Activated naive CD8-positive, alpha-beta T cell treated with anti-CD3 and anti-CD28 coated beads, Interleukin-2, amount 10 ng/mL, durations not matched to agents 7 days and 5 days (primary cell): Measurements from ENCODE around the gene STEAP1B. TPM values are rescaled to one million over a fixed set of nuclear protein-coding genes. Genes with fewer than 3 reads are reported as not detected.
A peak's percentile ranks its signal among the peaks of the same experiment; 100 is the strongest.

Experiments used
- ATAC-seq: fragments of 150-1000 bp; cut with Tn5 transposase; one replicate; pipeline ENCODE4 v1.10.0; 2021; ENCODE audit warnings: low read depth, moderate library complexity
- POLR2A ChIA-PET: fragments of 350-600 bp; sonication (Branson Sonifier 250); formaldehyde crosslinking; loops from one replicate; lab custom pipeline; 2021; ENCODE audit warnings: antibody characterized with exemption; lab: Charles Lee
- DNase-seq: peaks from one replicate; pipeline ENCODE4 v3.0.0; 2021
- H3K27ac Mint-ChIP-seq: one replicate; pipeline ENCODE4 v1.8.0; 2022; ENCODE audit warnings: mild to moderate bottlenecking, mixed read lengths
- H3K27me3 Mint-ChIP-seq: one replicate; pipeline ENCODE4 v1.8.0; 2022; ENCODE audit warnings: mild to moderate bottlenecking, moderate library complexity, mixed read lengths
- H3K36me3 Mint-ChIP-seq: one replicate; pipeline ENCODE4 v1.8.0; 2021; ENCODE audit warnings: mild to moderate bottlenecking, mixed read lengths
- H3K4me1 Mint-ChIP-seq: one replicate; pipeline ENCODE4 v1.8.0; 2021; ENCODE audit warnings: mixed read lengths
- H3K4me3 Mint-ChIP-seq: one replicate; pipeline ENCODE4 v1.8.0; 2022; ENCODE audit warnings: mild to moderate bottlenecking, moderate library complexity, mixed read lengths
- H3K9me3 Mint-ChIP-seq: one replicate; pipeline ENCODE4 v1.8.0; 2021; ENCODE audit warnings: mixed read lengths
- total RNA-seq, 2 experiments: library from RNA; stranded (reverse); gene quantifications; one replicate each; pipeline ENCODE4 v1.2.3, GENCODE V29; 2021

Gene STEAP1B
- total RNA-seq, 2 experiments from 2014 or later, result 0.19 TPM; not detected in 1

- Mint-ChIP-seq H3K36me3 (no peaks in the 10 kb centered on the region), H3K4me3 (no peak overlapping the region), H3K9me3 (no peaks in the 10 kb centered on the region), H3K27ac (no peak overlapping the region), H3K4me1 (peaks cover 4% of the 10 kb centered on the region), H3K27me3 (peaks cover 9% of the 10 kb centered on the region)
- no peak for ATAC-seq
- no peak for DNase-seq
- POLR2A ChIA-PET, result no interaction called here
These were observed 11.9 kb downstream of the STEAP1B start for GRCh38 chr7:22487978-22488642.

- H3K4me1 Mint-ChIP-seq, result peaks cover 9% of the 10 kb centered on the region
- POLR2A ChIA-PET, result no interaction called here
- H3K4me3 Mint-ChIP-seq, result no peak overlapping the region
- no peaks in the 10 kb centered on the region for H3K36me3 Mint-ChIP-seq
- H3K27me3 Mint-ChIP-seq, result peaks cover 9% of the 10 kb centered on the region
- DNase-seq (no peak), ATAC-seq (no peak)
- H3K27ac Mint-ChIP-seq, result no peak overlapping the region
- H3K9me3 Mint-ChIP-seq, result no peaks in the 10 kb centered on the region
These were observed 13.4 kb downstream of the STEAP1B start for GRCh38 chr7:22486597-22486996.

DNA sequence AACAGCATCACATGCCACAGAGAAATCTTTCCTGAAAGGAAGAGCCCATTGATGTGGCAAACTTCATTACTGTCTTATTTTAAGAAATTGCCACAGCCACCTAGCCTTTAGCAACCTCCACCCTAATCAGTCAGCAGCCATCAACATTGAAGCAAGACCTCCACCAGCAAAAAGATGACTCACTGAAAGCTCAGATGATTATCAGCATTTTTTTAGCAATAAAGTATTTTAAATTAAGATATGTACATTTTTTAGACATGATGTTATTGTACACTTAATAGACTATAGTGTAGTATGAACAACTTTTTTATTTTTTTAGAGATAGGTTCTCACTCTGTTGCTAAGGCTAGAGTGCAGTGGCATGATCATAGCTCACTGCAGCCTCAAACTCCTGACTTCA lies 14.8 kb downstream of the STEAP1B start:
- ATAC-seq, result no peak
- Mint-ChIP-seq H3K36me3 (no peaks in the 10 kb centered on the region), H3K27me3 (peaks cover 15% of the 10 kb centered on the region), H3K4me3 (no peak overlapping the region), H3K9me3 (no peaks in the 10 kb centered on the region), H3K4me1 (peaks cover 13% of the 10 kb centered on the region), H3K27ac (no peak overlapping the region)
- no peak for DNase-seq
- POLR2A ChIA-PET, result no interaction called here

GRCh38 chr7:22482503-22482902 lies 17.5 kb downstream of the STEAP1B start:
- POLR2A ChIA-PET, result no interaction called here
- H3K36me3 Mint-ChIP-seq, result no peaks in the 10 kb centered on the region
- H3K4me3 Mint-ChIP-seq, result no peak overlapping the region
- DNase-seq (no peak), ATAC-seq (no peak)
- H3K9me3 Mint-ChIP-seq, result no peaks in the 10 kb centered on the region
- H3K27me3 Mint-ChIP-seq, result peaks cover 16% of the 10 kb centered on the region
- H3K4me1 Mint-ChIP-seq, result peaks cover 9% of the 10 kb centered on the region
- H3K27ac Mint-ChIP-seq, result no peak overlapping the region

DNA sequence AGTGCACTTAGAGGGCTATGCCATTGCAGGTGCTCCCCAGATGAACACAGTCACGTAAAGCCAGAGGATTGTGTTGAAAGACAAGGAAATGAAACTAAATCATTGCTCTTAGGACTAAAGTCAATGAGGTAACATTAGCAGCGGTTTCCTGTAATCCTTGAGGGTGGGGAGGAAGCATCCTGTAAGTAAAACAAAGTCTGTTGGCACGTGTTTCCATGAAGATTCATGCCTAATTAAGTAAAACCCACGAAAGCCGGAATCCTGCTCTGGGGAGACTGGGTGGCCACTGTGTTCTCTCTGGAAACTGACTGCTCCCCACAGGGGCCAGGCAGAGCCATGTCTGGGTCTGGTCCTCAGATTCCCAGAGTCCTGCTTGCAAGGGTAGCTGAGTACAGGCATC lies 18.3 kb downstream of the STEAP1B start:
- H3K36me3 Mint-ChIP-seq, result no peaks in the 10 kb centered on the region
- no peaks in the 10 kb centered on the region for H3K9me3 Mint-ChIP-seq
- H3K27ac Mint-ChIP-seq, result peak overlapping the region; percentile 64
- peak; percentile 82 for ATAC-seq
- no peak for DNase-seq
- H3K27me3 Mint-ChIP-seq, result peaks cover 20% of the 10 kb centered on the region
- H3K4me1 Mint-ChIP-seq, result peaks cover 9% of the 10 kb centered on the region
- H3K4me3 Mint-ChIP-seq, result no peak overlapping the region
- POLR2A ChIA-PET, result no interaction called here

DNA sequence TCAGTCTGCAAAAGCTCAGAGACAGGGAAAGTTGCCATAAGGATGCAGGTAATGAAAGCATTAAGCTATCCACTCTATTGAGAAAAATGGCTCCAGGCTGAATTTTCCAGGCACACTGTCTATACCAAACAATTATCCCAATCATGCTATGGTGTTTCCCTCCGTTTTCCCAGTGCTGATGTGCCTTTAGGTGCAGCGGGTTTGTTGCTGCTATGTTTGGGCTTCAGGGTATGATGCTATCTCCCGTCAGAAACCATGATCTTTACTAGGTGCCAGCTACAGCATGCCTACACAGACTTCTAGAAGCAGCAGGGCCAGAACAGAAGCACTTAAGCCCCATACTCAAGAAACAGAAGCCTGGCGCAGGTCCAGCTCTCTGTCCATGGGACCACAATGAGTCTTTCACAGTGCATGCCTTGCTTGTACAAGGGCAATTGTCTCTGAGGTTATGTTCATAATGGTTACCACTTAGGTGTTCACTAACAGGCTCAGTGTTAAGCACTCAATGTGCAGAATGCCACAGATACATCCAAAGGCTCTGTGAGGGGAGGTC lies 19.4 kb downstream of the STEAP1B start:
- Mint-ChIP-seq H3K4me3 (no peak overlapping the region), H3K4me1 (peaks cover 9% of the 10 kb centered on the region), H3K36me3 (no peaks in the 10 kb centered on the region), H3K27ac (no peak overlapping the region), H3K27me3 (peaks cover 20% of the 10 kb centered on the region), H3K9me3 (no peaks in the 10 kb centered on the region)
- ATAC-seq (no peak), DNase-seq (no peak)
- POLR2A ChIA-PET, result no interaction called here

DNA sequence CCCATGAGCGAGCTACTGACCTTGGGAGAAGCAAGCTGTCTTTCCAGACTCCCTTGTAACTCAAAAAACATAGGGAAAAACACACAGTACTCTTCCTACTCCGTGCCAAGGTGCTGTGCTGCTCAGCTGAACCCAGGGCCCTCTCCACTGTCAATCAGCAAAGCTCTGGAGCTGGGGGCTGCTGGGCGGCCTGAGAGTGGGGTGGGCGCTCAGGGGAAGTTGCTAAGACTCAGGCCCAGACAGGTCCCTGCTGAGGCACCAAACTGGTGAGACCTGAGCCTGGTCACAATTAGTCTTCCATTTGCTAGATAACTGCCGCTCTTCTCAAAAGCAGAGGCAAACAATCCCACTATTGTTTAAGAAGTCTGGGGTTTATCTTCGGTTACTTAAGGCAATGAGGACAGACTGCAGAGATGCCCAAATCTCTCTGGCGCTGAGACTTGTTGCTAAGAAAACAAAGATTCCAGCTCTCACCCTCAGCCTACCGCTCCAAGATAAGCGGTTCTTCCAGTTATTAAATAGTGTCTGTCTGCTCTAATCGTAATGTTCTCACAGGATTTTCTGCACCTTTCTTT lies 22.0 kb downstream of the STEAP1B start:
- Mint-ChIP-seq H3K36me3 (no peaks in the 10 kb centered on the region), H3K4me1 (peaks cover 9% of the 10 kb centered on the region), H3K27me3 (peaks cover 14% of the 10 kb centered on the region), H3K9me3 (no peaks in the 10 kb centered on the region), H3K4me3 (no peak overlapping the region), H3K27ac (no peak overlapping the region)
- ATAC-seq (no peak), DNase-seq (no peak)
- POLR2A ChIA-PET, result no interaction called here

- H3K9me3 Mint-ChIP-seq, result no peaks in the 10 kb centered on the region
- peaks cover 9% of the 10 kb centered on the region for H3K4me1 Mint-ChIP-seq
- peaks cover 14% of the 10 kb centered on the region for H3K27me3 Mint-ChIP-seq
- no peak overlapping the region for H3K27ac Mint-ChIP-seq
- POLR2A ChIA-PET, result no interaction called here
- no peaks in the 10 kb centered on the region for H3K36me3 Mint-ChIP-seq
- ATAC-seq (no peak), DNase-seq (no peak)
- H3K4me3 Mint-ChIP-seq, result no peak overlapping the region
These were observed 22.7 kb downstream of the STEAP1B start for GRCh38 chr7:22477262-22477661.

GRCh38 chr7:22476824-22477223 lies 23.2 kb downstream of the STEAP1B start:
- H3K4me1 Mint-ChIP-seq, result peaks cover 6% of the 10 kb centered on the region

DNA sequence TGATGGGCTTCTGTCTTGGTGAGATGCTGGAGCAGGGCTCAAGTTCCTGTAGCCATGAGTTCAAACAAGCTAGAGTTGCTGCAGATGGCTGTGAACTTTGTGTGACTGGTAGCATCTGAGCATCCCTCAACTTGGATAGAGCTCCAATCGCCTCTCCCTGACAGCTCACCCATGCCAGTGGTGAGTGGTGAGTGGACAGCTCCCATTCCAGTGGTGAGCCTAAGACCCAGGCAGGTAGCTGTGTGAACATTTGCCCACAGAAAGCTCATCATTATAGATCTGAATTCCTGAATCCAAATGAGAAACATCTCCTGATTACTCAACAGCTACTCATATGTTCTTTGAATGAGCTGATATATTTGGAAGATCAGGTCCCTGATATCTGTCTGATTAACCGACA lies 25.3 kb downstream of the STEAP1B start:
- POLR2A ChIA-PET, result no interaction called here
- H3K27me3 Mint-ChIP-seq, result peaks cover 7% of the 10 kb centered on the region
- no peak for ATAC-seq

More at GRCh38 chr7:22476824-22477223, 23.2 kb downstream of the STEAP1B start:
- H3K36me3 Mint-ChIP-seq, result no peaks in the 10 kb centered on the region
- DNase-seq, result no peak
- no peak overlapping the region for H3K27ac Mint-ChIP-seq
- no peak for ATAC-seq
- POLR2A ChIA-PET, result no interaction called here
- H3K4me3 Mint-ChIP-seq, result no peak overlapping the region
- no peaks in the 10 kb centered on the region for H3K9me3 Mint-ChIP-seq
- H3K27me3 Mint-ChIP-seq, result peaks cover 14% of the 10 kb centered on the region

GRCh38 chr7:22470981-22471380 lies 29.0 kb downstream of the STEAP1B start:
- Mint-ChIP-seq H3K4me3 (no peak overlapping the region), H3K4me1 (no peaks in the 10 kb centered on the region), H3K27ac (no peak overlapping the region), H3K9me3 (no peaks in the 10 kb centered on the region), H3K36me3 (no peaks in the 10 kb centered on the region), H3K27me3 (peaks cover 7% of the 10 kb centered on the region)
- DNase-seq (no peak), ATAC-seq (no peak)
- POLR2A ChIA-PET, result no interaction called here

More for the DNA sequence above, 25.3 kb downstream of the STEAP1B start:
- no peak overlapping the region for H3K27ac Mint-ChIP-seq
- H3K4me1 Mint-ChIP-seq, result no peaks in the 10 kb centered on the region
- no peaks in the 10 kb centered on the region for H3K9me3 Mint-ChIP-seq
- H3K4me3 Mint-ChIP-seq, result no peak overlapping the region
- H3K36me3 Mint-ChIP-seq, result no peaks in the 10 kb centered on the region
- no peak for DNase-seq

- no peak overlapping the region for H3K4me3 Mint-ChIP-seq
- H3K9me3 Mint-ChIP-seq, result no peaks in the 10 kb centered on the region
- no peak for ATAC-seq
- DNase-seq, result no peak
- POLR2A ChIA-PET, result no interaction called here
- H3K27ac Mint-ChIP-seq, result no peak overlapping the region
- H3K27me3 Mint-ChIP-seq, result peaks cover 7% of the 10 kb centered on the region
- no peaks in the 10 kb centered on the region for H3K4me1 Mint-ChIP-seq
- no peaks in the 10 kb centered on the region for H3K36me3 Mint-ChIP-seq
These were observed 30.4 kb downstream of the STEAP1B start for GRCh38 chr7:22469371-22470143.

- ATAC-seq (no peak), DNase-seq (no peak)
- Mint-ChIP-seq H3K4me1 (no peaks in the 10 kb centered on the region), H3K36me3 (no peaks in the 10 kb centered on the region), H3K27me3 (peaks cover 7% of the 10 kb centered on the region), H3K4me3 (no peak overlapping the region), H3K27ac (no peak overlapping the region), H3K9me3 (no peaks in the 10 kb centered on the region)
- POLR2A ChIA-PET, result no interaction called here
These were observed 31.4 kb downstream of the STEAP1B start for GRCh38 chr7:22468609-22469008.
